ENCODE results near the gene PVR.

DNA sequence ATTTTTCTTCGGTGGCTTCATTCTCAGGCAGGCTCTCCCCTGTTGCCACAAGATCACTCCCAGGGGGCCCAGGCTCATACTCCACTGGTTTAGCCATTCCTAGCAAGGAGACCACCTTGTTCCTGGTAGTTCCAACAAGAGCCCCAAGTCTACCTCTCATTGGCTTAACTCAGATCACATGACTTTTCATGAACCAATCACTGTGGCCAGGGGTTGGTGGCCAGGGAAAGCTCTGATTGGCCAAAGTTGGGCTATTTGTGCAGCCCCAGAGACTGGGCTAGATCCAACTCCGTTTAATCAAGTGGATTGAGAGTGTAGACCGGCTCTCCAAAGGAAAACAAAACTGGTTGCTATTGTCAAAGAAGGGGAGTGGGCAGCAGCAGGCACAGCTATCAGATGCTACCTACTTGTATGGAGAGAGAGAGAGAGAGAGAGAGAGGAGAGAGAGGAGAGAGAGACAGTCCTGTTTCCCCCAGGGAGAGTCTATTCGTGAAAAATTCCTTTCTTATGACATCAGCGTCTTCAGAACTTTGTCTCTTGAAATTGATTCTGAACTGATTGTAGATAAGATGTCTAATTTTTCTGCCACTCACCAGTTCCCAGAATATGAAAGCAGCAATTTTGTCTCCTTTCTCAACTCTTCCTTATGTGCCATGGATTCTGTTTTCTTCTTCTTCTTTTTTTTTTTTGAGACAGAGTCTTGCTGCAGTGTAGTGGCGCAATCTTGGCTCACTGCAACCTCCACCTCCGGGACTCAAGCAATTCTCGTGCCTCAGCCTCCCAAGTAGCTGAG lies 33.5 kb downstream of the PVR start:
- TF ChIP-seq, protein P1, sequence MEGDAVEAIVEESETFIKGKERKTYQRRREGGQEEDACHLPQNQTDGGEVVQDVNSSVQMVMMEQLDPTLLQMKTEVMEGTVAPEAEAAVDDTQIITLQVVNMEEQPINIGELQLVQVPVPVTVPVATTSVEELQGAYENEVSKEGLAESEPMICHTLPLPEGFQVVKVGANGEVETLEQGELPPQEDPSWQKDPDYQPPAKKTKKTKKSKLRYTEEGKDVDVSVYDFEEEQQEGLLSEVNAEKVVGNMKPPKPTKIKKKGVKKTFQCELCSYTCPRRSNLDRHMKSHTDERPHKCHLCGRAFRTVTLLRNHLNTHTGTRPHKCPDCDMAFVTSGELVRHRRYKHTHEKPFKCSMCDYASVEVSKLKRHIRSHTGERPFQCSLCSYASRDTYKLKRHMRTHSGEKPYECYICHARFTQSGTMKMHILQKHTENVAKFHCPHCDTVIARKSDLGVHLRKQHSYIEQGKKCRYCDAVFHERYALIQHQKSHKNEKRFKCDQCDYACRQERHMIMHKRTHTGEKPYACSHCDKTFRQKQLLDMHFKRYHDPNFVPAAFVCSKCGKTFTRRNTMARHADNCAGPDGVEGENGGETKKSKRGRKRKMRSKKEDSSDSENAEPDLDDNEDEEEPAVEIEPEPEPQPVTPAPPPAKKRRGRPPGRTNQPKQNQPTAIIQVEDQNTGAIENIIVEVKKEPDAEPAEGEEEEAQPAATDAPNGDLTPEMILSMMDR (conservative IDR thresholded peaks at IDR 0.05; ENCODE audit: low read length) = no peak
- TF ChIP-seq EZH2phosphoT487 (IDR thresholded peaks at IDR 0.05; ENCODE audit: borderline replicate concordance, low read depth, low read length) = no peak
